Measurements from ENCODE around the gene HIP1. TPM values are rescaled to one million over a fixed set of nuclear protein-coding genes. Genes with fewer than 3 reads are reported as not detected.
A peak's percentile ranks its signal among the peaks of the same experiment; 100 is the strongest.
"Not testable (repeated sequence)": the region's sequence is repeated elsewhere in the genome, so short reads cannot be mapped to it uniquely, and the experiment has no call there.

Gene HIP1
- total and polyA plus RNA-seq, 4 donors, result 26.0 to 44.0 (median 35.3) TPM

GRCh38 chr7:75687246-75688088 lies 51.3 kb downstream of the HIP1 start:
- no peaks in the 10 kb centered on the region for H3K36me3 ChIP-seq (ENCODE audit: control insufficient read depth, insufficient read depth, low read length)
- H3K4me1 ChIP-seq (ENCODE audit: control insufficient read depth, insufficient read depth, low read length), result peaks cover 24% of the 10 kb centered on the region
- no peaks in the 10 kb centered on the region for H3K27me3 ChIP-seq (ENCODE audit: control insufficient read depth, insufficient read depth, low read length)
- no peaks in the 10 kb centered on the region for H3K9me3 ChIP-seq (ENCODE audit: control insufficient read depth, insufficient read depth, low read length)
- WGBS (ENCODE audit: insufficient coverage), result 93% methylated on average over 6 of the region's 12 CpGs
- H3K4me3 ChIP-seq (ENCODE audit: low read depth, low read length), result no peak overlapping the region
- no peak for DNase-seq (ENCODE audit: low read depth in 4 of 6, low spot score in 6 of 6)
- peak overlapping the region; percentile 57 for H3K27ac ChIP-seq (ENCODE audit: low read depth, low read length)

DNA sequence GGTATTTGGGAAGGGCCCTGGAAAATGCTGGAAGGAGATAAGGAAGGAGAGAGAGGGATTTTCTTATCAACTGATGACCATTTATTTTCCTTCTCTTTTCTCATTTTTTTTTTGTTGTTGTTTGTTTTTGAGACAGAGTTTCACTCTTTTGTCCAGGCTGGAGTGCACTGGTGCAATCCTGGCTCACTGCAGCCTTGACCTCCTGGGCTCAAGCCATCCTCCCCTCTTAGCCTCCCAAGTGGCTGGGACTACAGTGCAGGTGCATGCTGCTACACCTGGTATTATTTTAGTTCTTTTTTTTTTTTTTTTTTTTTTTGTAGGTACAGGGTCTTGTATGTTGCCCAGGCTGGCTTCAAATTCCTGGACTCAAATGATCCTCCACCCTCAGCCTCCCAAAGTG lies 52.2 kb downstream of the HIP1 start:
- Histone ChIP-seq H3K9me3 (ENCODE audit: control insufficient read depth, insufficient read depth, low read length) (no peaks in the 10 kb centered on the region), H3K4me3 (ENCODE audit: low read depth, low read length) (no peak overlapping the region), H3K4me1 (ENCODE audit: control insufficient read depth, insufficient read depth, low read length) (peaks cover 24% of the 10 kb centered on the region), H3K27ac (ENCODE audit: low read depth, low read length) (no peak overlapping the region), H3K36me3 (ENCODE audit: control insufficient read depth, insufficient read depth, low read length) (no peaks in the 10 kb centered on the region), H3K27me3 (ENCODE audit: control insufficient read depth, insufficient read depth, low read length) (no peaks in the 10 kb centered on the region)
- no peak for DNase-seq (ENCODE audit: low read depth in 4 of 6, low spot score in 6 of 6)

DNA sequence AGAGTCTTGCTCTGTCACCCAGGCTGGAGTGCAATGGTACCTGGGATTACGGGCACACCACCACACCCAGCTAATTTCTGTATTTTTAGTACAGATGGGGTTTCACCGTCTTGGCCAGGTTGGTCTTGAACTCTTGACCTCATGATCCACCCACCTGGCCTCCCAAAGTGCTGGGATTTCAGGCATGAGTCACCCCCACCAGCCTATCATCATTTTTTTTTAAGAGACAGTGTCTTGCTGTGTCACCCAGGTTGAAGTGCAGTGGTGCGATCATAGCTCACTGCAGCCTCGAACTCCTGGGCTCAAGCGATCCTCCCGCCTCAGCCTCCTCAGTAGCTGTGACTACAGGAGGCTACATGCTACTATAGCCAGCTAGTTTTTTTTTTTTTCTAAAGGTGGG lies 56.7 kb downstream of the HIP1 start:
- H3K4me3 ChIP-seq (ENCODE audit: low read depth, low read length); H3K4me1 ChIP-seq (ENCODE audit: control insufficient read depth, insufficient read depth, low read length); H3K27me3 ChIP-seq (ENCODE audit: control insufficient read depth, insufficient read depth, low read length); H3K36me3 ChIP-seq (ENCODE audit: control insufficient read depth, insufficient read depth, low read length); DNase-seq (ENCODE audit: low read depth in 4 of 6, low spot score in 6 of 6); H3K27ac ChIP-seq (ENCODE audit: low read depth, low read length); H3K9me3 ChIP-seq (ENCODE audit: control insufficient read depth, insufficient read depth, low read length): not testable (repeated sequence)
- 100% methylated on average over 1 of the region's 6 CpGs for WGBS (ENCODE audit: insufficient coverage)

DNA sequence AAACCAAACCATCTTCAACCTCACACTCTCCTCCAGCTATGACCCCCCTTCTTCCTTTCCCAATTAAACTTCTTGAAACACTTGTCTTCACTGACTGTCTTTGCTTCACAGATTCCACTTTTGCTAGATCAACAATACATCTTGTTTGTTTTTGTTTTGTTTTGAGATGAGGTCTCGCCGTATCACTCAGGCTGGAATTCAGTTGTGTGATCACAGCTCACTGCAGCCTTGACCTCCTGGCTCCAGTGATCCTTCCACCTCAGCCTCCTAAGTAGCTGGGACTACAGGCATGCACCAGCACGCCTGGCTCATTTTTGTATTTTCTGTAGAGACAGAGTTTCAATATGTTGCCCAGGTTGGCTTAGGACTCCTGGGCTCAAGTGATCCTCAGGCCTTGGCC lies 59.7 kb downstream of the HIP1 start:
- H3K27me3 ChIP-seq (ENCODE audit: control insufficient read depth, insufficient read depth, low read length), result no peaks in the 10 kb centered on the region
- no peak overlapping the region for H3K27ac ChIP-seq (ENCODE audit: low read depth, low read length)
- WGBS (ENCODE audit: insufficient coverage), result 100% methylated on average over 3 of the region's 3 CpGs
- DNase-seq (ENCODE audit: low read depth in 4 of 6, low spot score in 6 of 6), result no peak
- H3K4me1 ChIP-seq (ENCODE audit: control insufficient read depth, insufficient read depth, low read length), result no peaks in the 10 kb centered on the region
- H3K36me3 ChIP-seq (ENCODE audit: control insufficient read depth, insufficient read depth, low read length), result no peaks in the 10 kb centered on the region
- no peak overlapping the region for H3K4me3 ChIP-seq (ENCODE audit: low read depth, low read length)
- no peaks in the 10 kb centered on the region for H3K9me3 ChIP-seq (ENCODE audit: control insufficient read depth, insufficient read depth, low read length)

DNA sequence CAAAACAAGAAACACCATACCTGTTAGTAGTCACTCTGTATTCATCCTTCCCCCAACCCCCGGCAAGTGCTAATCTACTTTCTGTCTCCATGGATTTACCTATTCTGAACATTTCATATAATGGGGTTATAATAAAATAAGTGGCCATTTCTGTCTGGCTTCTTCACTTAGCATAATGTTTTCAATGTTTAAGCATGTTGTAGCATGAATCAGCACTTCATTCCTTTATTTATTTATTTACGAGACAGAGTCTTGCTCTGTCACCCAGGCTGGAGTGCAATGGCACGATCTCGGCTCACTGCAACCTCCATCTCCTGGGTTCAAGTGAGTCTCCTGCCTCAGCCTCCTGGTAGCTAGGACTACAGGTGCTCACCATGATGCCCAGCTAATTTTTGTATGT lies 69.2 kb downstream of the HIP1 start:
- H3K27ac ChIP-seq (ENCODE audit: low read depth, low read length), result no peak overlapping the region
- 80% methylated on average over 1 of the region's 4 CpGs for WGBS (ENCODE audit: insufficient coverage)
- DNase-seq (ENCODE audit: low read depth in 4 of 6, low spot score in 6 of 6), result no peak

DNA sequence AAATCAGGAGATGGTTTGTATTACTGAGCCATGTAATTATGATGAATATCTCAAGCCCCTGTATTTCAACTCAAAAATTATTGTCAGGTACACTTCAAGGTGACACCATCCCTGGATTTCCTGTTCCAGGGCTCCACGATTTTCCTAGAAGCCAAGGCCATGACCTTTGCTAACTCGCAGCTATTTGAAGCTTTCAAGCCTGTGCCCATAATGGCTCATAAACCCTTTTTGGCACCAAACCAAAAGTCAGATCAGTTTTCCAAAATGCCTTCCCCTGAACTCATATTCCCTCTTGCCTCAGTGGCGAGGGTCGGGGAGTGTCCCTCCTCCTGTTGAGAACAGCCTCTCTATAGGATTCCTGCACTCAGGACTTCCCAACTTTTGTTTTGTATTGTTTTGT lies 70.8 kb downstream of the HIP1 start:
- H3K9me3 ChIP-seq (ENCODE audit: control insufficient read depth, insufficient read depth, low read length), result no peaks in the 10 kb centered on the region
- WGBS (ENCODE audit: insufficient coverage), result 56% methylated on average over 2 of the region's 4 CpGs
- H3K27me3 ChIP-seq (ENCODE audit: control insufficient read depth, insufficient read depth, low read length), result no peaks in the 10 kb centered on the region
- H3K27ac ChIP-seq (ENCODE audit: low read depth, low read length), result no peak overlapping the region
- no peak overlapping the region for H3K4me3 ChIP-seq (ENCODE audit: low read depth, low read length)
- H3K4me1 ChIP-seq (ENCODE audit: control insufficient read depth, insufficient read depth, low read length), result no peaks in the 10 kb centered on the region
- H3K36me3 ChIP-seq (ENCODE audit: control insufficient read depth, insufficient read depth, low read length), result no peaks in the 10 kb centered on the region
- no peak for DNase-seq (ENCODE audit: low read depth in 4 of 6, low spot score in 6 of 6)

More for the DNA sequence above, 69.2 kb downstream of the HIP1 start:
- Histone ChIP-seq H3K36me3 (ENCODE audit: control insufficient read depth, insufficient read depth, low read length) (no peaks in the 10 kb centered on the region), H3K9me3 (ENCODE audit: control insufficient read depth, insufficient read depth, low read length) (no peaks in the 10 kb centered on the region), H3K27me3 (ENCODE audit: control insufficient read depth, insufficient read depth, low read length) (no peaks in the 10 kb centered on the region), H3K4me3 (ENCODE audit: low read depth, low read length) (no peak overlapping the region), H3K4me1 (ENCODE audit: control insufficient read depth, insufficient read depth, low read length) (no peaks in the 10 kb centered on the region)

- H3K27ac ChIP-seq (ENCODE audit: low read depth, low read length), result no peak overlapping the region
- 81% methylated on average over 5 of the region's 8 CpGs for WGBS (ENCODE audit: insufficient coverage)
- H3K9me3 ChIP-seq (ENCODE audit: control insufficient read depth, insufficient read depth, low read length), result no peaks in the 10 kb centered on the region
- DNase-seq (ENCODE audit: low read depth in 4 of 6, low spot score in 6 of 6), result no peak
- H3K36me3 ChIP-seq (ENCODE audit: control insufficient read depth, insufficient read depth, low read length), result no peaks in the 10 kb centered on the region
- H3K4me3 ChIP-seq (ENCODE audit: low read depth, low read length), result no peak overlapping the region
- H3K27me3 ChIP-seq (ENCODE audit: control insufficient read depth, insufficient read depth, low read length), result no peaks in the 10 kb centered on the region
- H3K4me1 ChIP-seq (ENCODE audit: control insufficient read depth, insufficient read depth, low read length), result no peaks in the 10 kb centered on the region
Observed at GRCh38 chr7:75663302-75663907, 75.3 kb downstream of the HIP1 start.

GRCh38 chr7:75662579-75663301 lies 76.0 kb downstream of the HIP1 start:
- DNase-seq (ENCODE audit: low read depth in 4 of 6, low spot score in 6 of 6), result no peak

GRCh38 chr7:75660566-75661215 lies 78.0 kb downstream of the HIP1 start:
- no peaks in the 10 kb centered on the region for H3K36me3 ChIP-seq (ENCODE audit: control insufficient read depth, insufficient read depth, low read length)
- peak in 2 of 6 donors; percentile 22 to 70 for DNase-seq (ENCODE audit: low read depth in 4 of 6, low spot score in 6 of 6)
- WGBS (ENCODE audit: insufficient coverage), result 87% methylated on average over 7 of the region's 13 CpGs
- no peaks in the 10 kb centered on the region for H3K4me1 ChIP-seq (ENCODE audit: control insufficient read depth, insufficient read depth, low read length)
- no peak overlapping the region for H3K4me3 ChIP-seq (ENCODE audit: low read depth, low read length)
- no peak overlapping the region for H3K27ac ChIP-seq (ENCODE audit: low read depth, low read length)
- no peaks in the 10 kb centered on the region for H3K9me3 ChIP-seq (ENCODE audit: control insufficient read depth, insufficient read depth, low read length)
- no peaks in the 10 kb centered on the region for H3K27me3 ChIP-seq (ENCODE audit: control insufficient read depth, insufficient read depth, low read length)

More at GRCh38 chr7:75662579-75663301, 76.0 kb downstream of the HIP1 start:
- no peaks in the 10 kb centered on the region for H3K36me3 ChIP-seq (ENCODE audit: control insufficient read depth, insufficient read depth, low read length)
- H3K4me1 ChIP-seq (ENCODE audit: control insufficient read depth, insufficient read depth, low read length), result no peaks in the 10 kb centered on the region
- no peaks in the 10 kb centered on the region for H3K9me3 ChIP-seq (ENCODE audit: control insufficient read depth, insufficient read depth, low read length)
- no peak overlapping the region for H3K27ac ChIP-seq (ENCODE audit: low read depth, low read length)
- 78% methylated on average over 8 of the region's 12 CpGs for WGBS (ENCODE audit: insufficient coverage)
- H3K4me3 ChIP-seq (ENCODE audit: low read depth, low read length), result no peak overlapping the region
- no peaks in the 10 kb centered on the region for H3K27me3 ChIP-seq (ENCODE audit: control insufficient read depth, insufficient read depth, low read length)

All from spinal cord (tissue), 10 donors.